Suprapubic skin (tissue), 4 donors: ENCODE measurements around the gene ZNF584. TPM values are rescaled to one million over a fixed set of nuclear protein-coding genes. Genes with fewer than 3 reads are reported as not detected.

Experiments used
- DNase-seq, 2 donors: peaks; one replicate each; pipeline ENCODE4 v3.0.0-alpha.2; 2019; ENCODE audit warnings: low spot score in 2 of 2
- H3K27ac ChIP-seq: fragments of 200-600 bp; sonication (generic); one replicate; pipeline ENCODE4 v1.5.1; 2019
- H3K27me3 ChIP-seq: fragments of 200-600 bp; sonication (generic); one replicate; pipeline ENCODE4 v1.5.1; 2019
- H3K36me3 ChIP-seq: fragments of 200-600 bp; sonication (generic); one replicate; pipeline ENCODE4 v1.5.1; 2019
- H3K4me1 ChIP-seq: fragments of 200-600 bp; sonication (generic); one replicate; pipeline ENCODE4 v1.5.1; 2019
- H3K4me3 ChIP-seq: fragments of 200-600 bp; sonication (generic); one replicate; pipeline ENCODE4 v1.5.1; 2019; ENCODE audit warnings: mild to moderate bottlenecking
- H3K9me3 ChIP-seq: fragments of 200-600 bp; sonication (generic); one replicate; pipeline ENCODE4 v1.5.1; 2019
- EP300 ChIP-seq: sonication (generic); formaldehyde crosslinking; IDR thresholded peaks from one replicate; pipeline ENCODE4 v1.6.1; 2017; ENCODE audit warnings: antibody characterized with exemption
- POLR2A ChIP-seq, 2 donors: fragments of 450-650 bp; IDR thresholded peaks; one replicate each; pipeline ENCODE4 v1.6.1; 2017; ENCODE audit warnings: antibody characterized with exemption in 2 of 2, mild to moderate bottlenecking in 2 of 2, moderate library complexity in 2 of 2
- POLR2AphosphoS5 ChIP-seq, 3 donors: sonication (generic); formaldehyde crosslinking; IDR thresholded peaks; one replicate each; pipeline ENCODE4 v1.6.1; 2017; ENCODE audit warnings: antibody characterized with exemption in 3 of 3
- WGBS: methylation state at CpG from one replicate; pipeline ENCODE4 v1.1.5; 2018; 5-methylcytosine and 5-hydroxymethylcytosine counted together
- total RNA-seq, 4 donors: library from RNA; depleted of rRNA; stranded (reverse); fragments of >200 nt; gene quantifications; one replicate each; pipeline ENCODE4 v1.1.0, GENCODE V29; 2016
- TF ChIP-seq, protein P1 (sequence below), 2 donors: fragments of 200-600 bp in 1 of 2; fragments of 450-650 bp in 1 of 2; sonication (generic) in 1 of 2; IDR thresholded peaks; one replicate each; pipeline ENCODE4 v1.5.1; 2016 to 2019; ENCODE audit warnings: antibody characterized with exemption in 2 of 2, mild to moderate bottlenecking in 1 of 2, moderate library complexity in 1 of 2

The ZNF584 gene
- total RNA-seq = 10 to 100 TPM; 15.8 to 21.2 (median 17.4) TPM

- Histone ChIP-seq H3K4me1 (peaks cover 30% of the 10 kb centered on the region), H3K4me3 (peak within 1 kb of the TSS; percentile 94), H3K27me3 (no peaks in the 10 kb centered on the region), H3K36me3 (no peaks in the 10 kb centered on the region), H3K9me3 (no peaks in the 10 kb centered on the region), H3K27ac (peak within 1 kb of the TSS; percentile 89)
- peak; percentile 38 to 66 for TF ChIP-seq POLR2A (IDR thresholded peaks at IDR 0.05)
- no peak for TF ChIP-seq EP300
- TF ChIP-seq POLR2AphosphoS5 (IDR thresholded peaks at IDR 0.05) = peak in 2 of 3 donors; percentile 58 to 73
- WGBS = under 1% methylated on average over 27 of the region's 100 CpGs
- peak; percentile 96 to 98 for DNase-seq
Measured at GRCh38 chr19:58408152-58409009, at the start of gene ZNF584. Gene ZNF584, plus strand, starts transcription at chr19:58408649. Its CDS starts 499 bp downstream, at chr19:58409148.

GRCh38 chr19:58361900-58362271 lies 46.6 kb upstream of the ZNF584 start:
- peaks cover 8% of the 10 kb centered on the region for H3K27me3 ChIP-seq
- H3K36me3 ChIP-seq = peaks cover 4% of the 10 kb centered on the region
- H3K27ac ChIP-seq = peak overlapping the region; percentile 96
- H3K9me3 ChIP-seq = no peaks in the 10 kb centered on the region
- peaks cover 16% of the 10 kb centered on the region for H3K4me1 ChIP-seq
- DNase-seq = peak in 1 of 2 donors; percentile 81
- TF ChIP-seq POLR2AphosphoS5 (IDR thresholded peaks at IDR 0.05) (no peak), EP300 (no peak), POLR2A (IDR thresholded peaks at IDR 0.05) (no peak)
- TF ChIP-seq, protein P1, sequence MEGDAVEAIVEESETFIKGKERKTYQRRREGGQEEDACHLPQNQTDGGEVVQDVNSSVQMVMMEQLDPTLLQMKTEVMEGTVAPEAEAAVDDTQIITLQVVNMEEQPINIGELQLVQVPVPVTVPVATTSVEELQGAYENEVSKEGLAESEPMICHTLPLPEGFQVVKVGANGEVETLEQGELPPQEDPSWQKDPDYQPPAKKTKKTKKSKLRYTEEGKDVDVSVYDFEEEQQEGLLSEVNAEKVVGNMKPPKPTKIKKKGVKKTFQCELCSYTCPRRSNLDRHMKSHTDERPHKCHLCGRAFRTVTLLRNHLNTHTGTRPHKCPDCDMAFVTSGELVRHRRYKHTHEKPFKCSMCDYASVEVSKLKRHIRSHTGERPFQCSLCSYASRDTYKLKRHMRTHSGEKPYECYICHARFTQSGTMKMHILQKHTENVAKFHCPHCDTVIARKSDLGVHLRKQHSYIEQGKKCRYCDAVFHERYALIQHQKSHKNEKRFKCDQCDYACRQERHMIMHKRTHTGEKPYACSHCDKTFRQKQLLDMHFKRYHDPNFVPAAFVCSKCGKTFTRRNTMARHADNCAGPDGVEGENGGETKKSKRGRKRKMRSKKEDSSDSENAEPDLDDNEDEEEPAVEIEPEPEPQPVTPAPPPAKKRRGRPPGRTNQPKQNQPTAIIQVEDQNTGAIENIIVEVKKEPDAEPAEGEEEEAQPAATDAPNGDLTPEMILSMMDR (IDR thresholded peaks at IDR 0.05) = no peak
- H3K4me3 ChIP-seq = peak overlapping the region; percentile 82
- 3% methylated on average over 22 of the region's 28 CpGs for WGBS

GRCh38 chr19:58362272-58362994 lies 46.0 kb upstream of the ZNF584 start, which contains the start of gene ZNF497:
Gene ZNF497, minus strand, starts transcription at chr19:58362751. Its CDS starts 5,116 bp downstream, at chr19:58357635.
- H3K4me1 ChIP-seq = peaks cover 14% of the 10 kb centered on the region
- H3K9me3 ChIP-seq = no peaks in the 10 kb centered on the region
- TF ChIP-seq, protein P1 (IDR thresholded peaks at IDR 0.05) = no peak
- TF ChIP-seq POLR2A (IDR thresholded peaks at IDR 0.05) (peak in 1 of 2 donors; percentile 52), POLR2AphosphoS5 (IDR thresholded peaks at IDR 0.05) (peak; percentile 4 to 95 (median 61))
- under 1% methylated on average over 41 of the region's 74 CpGs for WGBS
- peak within 1 kb of the TSS; percentile 82 for H3K4me3 ChIP-seq
- DNase-seq = peak; percentile 97
- peak within 1 kb of the TSS; percentile 96 for H3K27ac ChIP-seq
- peaks cover 3% of the 10 kb centered on the region for H3K27me3 ChIP-seq
- peaks cover 4% of the 10 kb centered on the region for H3K36me3 ChIP-seq

GRCh38 chr19:58364146-58364545 lies 44.3 kb upstream of the ZNF584 start:
- H3K4me1 ChIP-seq = peaks cover 14% of the 10 kb centered on the region
- H3K36me3 ChIP-seq = peaks cover 19% of the 10 kb centered on the region
- no peak overlapping the region for H3K27ac ChIP-seq
- no peaks in the 10 kb centered on the region for H3K27me3 ChIP-seq
- no peak for DNase-seq
- TF ChIP-seq POLR2AphosphoS5 (IDR thresholded peaks at IDR 0.05) (no peak), EP300 (no peak), POLR2A (IDR thresholded peaks at IDR 0.05) (no peak)
- TF ChIP-seq, protein P1 (IDR thresholded peaks at IDR 0.05) = no peak
- WGBS = 69% methylated on average over 5 of the region's 5 CpGs
- H3K9me3 ChIP-seq = no peaks in the 10 kb centered on the region
- H3K4me3 ChIP-seq = no peak overlapping the region

- H3K4me3 ChIP-seq = no peak overlapping the region
- no peak overlapping the region for H3K27ac ChIP-seq
- DNase-seq = no peak
- 93% methylated on average over 22 of the region's 32 CpGs for WGBS
- no peaks in the 10 kb centered on the region for H3K27me3 ChIP-seq
- H3K4me1 ChIP-seq = peaks cover 10% of the 10 kb centered on the region
- H3K9me3 ChIP-seq = no peaks in the 10 kb centered on the region
- TF ChIP-seq, protein P1 (IDR thresholded peaks at IDR 0.05) = no peak
- TF ChIP-seq POLR2AphosphoS5 (IDR thresholded peaks at IDR 0.05) (no peak), EP300 (no peak), POLR2A (IDR thresholded peaks at IDR 0.05) (no peak)
- peaks cover 21% of the 10 kb centered on the region for H3K36me3 ChIP-seq
Measured at GRCh38 chr19:58366585-58367430, 41.6 kb upstream of the ZNF584 start.
